COLO668 (cell line): ENCODE data around the gene SPECC1L.

Experiments used
- DNase-seq: peaks from one replicate; lab custom pipeline; 2025; ENCODE audit not compliant: unreplicated experiment; lab: John Stamatoyannopoulos, UW

The SPECC1L gene

DNA sequence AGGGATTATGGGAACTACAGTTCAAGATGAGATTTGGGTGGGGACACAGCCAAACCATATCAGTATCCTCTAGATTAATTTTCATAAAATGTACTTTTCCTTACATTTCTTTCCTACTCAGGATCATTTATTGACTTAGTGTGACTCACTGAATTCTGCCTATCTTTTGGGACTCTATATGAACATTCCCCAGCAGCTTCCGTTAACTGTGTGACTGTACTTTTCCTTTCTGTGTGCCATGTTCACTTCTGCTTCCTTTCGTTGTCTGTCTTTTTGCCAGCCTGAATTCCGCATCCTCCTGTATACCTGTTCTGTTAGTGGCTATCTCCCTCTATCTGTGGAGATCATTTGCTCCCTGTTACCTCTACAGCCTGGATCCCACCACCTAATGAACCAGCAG, 48.8 kb downstream of the SPECC1L start:
- no peak for DNase-seq

DNA sequence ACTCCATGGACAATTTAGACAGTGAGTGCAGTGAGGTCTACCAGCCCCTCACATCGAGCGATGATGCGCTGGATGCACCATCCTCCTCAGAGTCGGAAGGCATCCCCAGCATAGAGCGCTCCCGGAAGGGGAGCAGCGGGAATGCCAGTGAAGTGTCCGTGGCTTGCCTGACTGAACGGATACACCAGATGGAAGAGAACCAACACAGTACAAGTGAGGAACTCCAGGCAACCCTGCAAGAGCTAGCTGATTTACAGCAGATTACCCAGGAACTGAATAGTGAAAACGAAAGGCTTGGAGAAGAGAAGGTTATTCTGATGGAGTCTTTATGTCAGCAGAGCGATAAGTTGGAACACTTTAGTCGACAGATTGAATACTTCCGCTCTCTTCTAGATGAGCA, 51.4 kb downstream of the SPECC1L start:
- no peak for DNase-seq

GRCh38 chr22:24322522-24322921, 51.9 kb downstream of the SPECC1L start:
- no peak for DNase-seq

GRCh38 chr22:24323233-24323632, 52.6 kb downstream of the SPECC1L start:
- DNase-seq: no peak

DNA sequence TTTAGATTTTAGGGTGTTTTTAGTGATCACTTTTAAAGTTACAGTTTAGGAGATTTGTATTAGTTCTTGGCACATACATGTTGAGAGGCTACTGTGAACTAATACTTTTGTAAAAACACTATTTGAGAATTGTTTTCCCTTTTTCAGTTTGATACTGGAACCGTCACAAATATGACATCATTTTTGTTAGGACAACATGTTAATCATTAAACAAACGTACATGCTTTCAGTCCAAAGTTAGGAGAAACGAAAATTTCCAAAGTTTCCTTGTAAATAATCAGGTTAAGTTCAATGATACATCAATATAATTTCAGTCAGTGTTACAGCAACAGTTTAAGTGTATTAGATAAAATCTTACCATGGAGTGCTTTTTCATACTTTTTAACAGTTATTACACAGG, 53.1 kb downstream of the SPECC1L start:
- no peak for DNase-seq

- DNase-seq: no peak
Observed at GRCh38 chr22:24324137-24324536, 53.5 kb downstream of the SPECC1L start.

- no peak for DNase-seq
Observed at GRCh38 chr22:24325105-24325757, 54.6 kb downstream of the SPECC1L start.

GRCh38 chr22:24326266-24326665, 55.6 kb downstream of the SPECC1L start:
- DNase-seq: no peak

DNA sequence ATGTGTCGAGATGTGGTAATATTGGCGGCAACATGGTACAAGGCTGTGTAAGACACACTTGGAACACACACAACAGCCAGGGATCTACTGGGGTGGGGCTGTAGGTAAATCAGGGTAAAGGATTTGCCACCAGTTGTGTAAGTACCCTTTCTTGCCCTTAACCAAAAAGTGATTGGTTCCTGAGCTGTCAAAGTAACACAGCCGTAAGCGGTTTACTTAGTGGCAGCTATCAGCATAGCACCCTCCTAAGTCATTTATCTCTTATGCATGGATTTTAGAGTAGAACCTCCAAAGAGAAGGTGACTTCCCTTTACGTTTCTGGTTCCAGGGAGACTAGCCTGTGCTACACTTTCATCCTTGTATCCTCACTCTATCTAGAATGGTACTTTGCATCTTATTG, 57.2 kb downstream of the SPECC1L start:
- no peak for DNase-seq

GRCh38 chr22:24329453-24329852, 58.8 kb downstream of the SPECC1L start:
- DNase-seq: no peak

- DNase-seq: no peak
Observed at GRCh38 chr22:24330636-24331035, 60.0 kb downstream of the SPECC1L start.

GRCh38 chr22:24331468-24332440, 61.1 kb downstream of the SPECC1L start:
- DNase-seq: no peak

DNA sequence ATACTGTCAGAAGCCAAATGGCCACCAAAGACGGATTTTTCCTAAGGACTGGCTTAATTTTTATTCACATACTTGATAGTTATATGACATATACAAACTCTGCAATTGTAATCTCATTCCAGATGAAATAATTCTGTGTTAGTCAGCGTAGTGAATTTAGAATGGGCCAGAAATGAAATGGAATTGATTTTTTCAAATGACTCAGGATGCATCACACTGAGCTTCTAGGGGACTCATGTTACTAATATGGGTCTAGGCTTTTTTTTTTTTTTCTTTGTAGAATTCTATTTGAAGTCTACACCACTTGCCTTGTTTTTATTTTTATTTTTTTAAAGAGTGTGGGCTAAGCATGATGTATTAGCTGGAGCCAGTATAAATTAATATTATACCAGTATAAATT, 62.7 kb downstream of the SPECC1L start:
- DNase-seq: no peak

DNA sequence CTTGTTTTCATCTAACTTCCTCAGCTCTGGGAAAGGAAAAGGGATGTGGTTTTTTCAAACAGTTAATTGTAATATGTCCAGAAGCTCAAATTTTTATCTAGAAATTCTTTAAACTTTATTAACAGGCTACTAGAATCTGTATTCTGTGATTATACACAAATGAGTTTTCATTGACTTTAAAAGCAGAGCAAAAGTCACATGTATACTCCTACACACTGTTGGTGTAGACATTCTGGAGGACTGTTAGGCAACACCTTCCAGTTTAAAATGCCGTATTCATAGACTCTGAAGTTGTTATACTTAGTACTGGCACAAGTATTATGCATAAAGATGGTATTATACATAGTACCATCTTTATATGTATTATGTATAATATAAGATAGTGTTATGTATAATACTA, 64.9 kb downstream of the SPECC1L start:
- DNase-seq: no peak

DNA sequence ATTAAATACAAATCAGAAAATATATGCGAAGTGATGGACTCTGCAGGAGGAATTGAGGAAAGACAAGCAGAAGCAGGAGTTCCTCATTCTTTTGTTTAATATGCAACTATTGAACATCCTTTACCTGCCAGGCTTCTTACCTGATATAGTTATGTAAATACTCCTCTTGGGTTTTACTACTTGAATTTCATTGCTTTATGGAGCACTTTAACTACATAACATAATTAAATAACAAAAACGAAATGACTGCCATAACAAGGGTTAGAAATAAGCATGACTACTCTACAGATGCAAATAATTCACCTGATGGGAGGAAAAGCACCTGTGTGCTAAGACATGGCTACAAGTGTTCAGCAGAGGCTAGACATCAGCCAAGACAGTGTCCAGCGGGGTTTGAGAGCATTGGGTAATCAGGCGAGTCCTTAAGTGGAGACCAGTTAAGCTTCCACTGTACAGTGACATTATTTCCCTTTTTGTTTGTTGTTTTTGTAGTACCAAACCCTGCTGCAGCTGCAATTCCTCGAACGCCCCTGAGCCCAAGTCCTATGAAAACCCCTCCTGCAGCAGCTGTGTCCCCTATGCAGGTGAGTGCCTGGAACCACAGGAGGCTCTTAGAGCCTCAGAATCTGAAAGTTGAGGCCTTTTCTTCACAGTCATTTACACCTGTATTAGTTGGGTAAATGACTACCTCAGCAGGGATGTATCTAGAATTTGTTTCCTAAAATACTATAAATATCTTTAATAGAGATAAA, 67.4 kb downstream of the SPECC1L start:
- no peak for DNase-seq

- DNase-seq: no peak
Observed at GRCh38 chr22:24338726-24339451, 68.3 kb downstream of the SPECC1L start.

- no peak for DNase-seq
Observed at GRCh38 chr22:24339452-24339747, 68.8 kb downstream of the SPECC1L start.

GRCh38 chr22:24341627-24342026, 71.0 kb downstream of the SPECC1L start:
- DNase-seq: no peak

GRCh38 chr22:24350627-24351026, 80.0 kb downstream of the SPECC1L start:
- DNase-seq: no peak

DNA sequence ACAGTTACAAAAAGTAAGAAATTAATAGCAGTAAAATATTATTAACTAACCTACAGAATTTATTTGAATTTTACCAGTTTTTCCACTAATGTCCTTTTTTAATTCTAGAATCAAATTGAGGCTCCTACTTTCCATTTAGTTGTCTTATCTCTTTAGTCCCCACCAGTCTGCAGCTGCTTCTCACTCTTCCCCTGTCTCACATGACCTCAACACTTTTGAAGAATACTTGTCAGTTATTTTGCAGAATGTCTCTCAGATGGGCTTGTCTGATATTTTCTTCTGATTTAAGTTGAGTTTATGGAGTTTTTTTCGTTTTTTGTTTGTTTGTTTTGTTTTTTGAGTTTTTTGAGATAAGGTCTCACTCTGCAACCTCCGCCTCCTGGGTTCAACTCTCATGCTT, 82.5 kb downstream of the SPECC1L start:
- DNase-seq: no peak

DNA sequence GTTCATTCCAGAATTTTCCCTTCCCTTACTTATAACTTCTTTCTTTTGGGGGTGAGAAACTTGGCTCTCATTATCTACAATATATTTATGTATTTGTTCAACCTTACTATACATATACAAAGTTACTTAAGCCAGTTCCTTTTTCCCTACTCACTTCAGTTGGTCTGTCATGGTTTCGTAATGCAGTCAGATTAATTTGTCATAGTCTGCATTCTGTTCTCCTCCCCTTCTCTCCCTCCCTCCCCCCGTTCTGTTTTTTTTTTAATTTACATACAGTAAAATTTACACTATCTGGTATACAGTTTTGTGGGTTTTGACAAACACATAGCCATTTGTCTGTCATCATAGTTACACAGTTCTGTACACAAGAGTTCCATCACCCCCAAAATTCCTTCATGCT, 84.9 kb downstream of the SPECC1L start:
- no peak for DNase-seq
